CD4-positive, alpha-beta T cell treated with Interleukin-4 for 4 hours (primary cell): ENCODE measurements around the gene LATS2.

Experiments used
- DNase-seq: peaks from one replicate; pipeline ENCODE4 v3.0.0-alpha.2; 2020

Gene LATS2

DNA sequence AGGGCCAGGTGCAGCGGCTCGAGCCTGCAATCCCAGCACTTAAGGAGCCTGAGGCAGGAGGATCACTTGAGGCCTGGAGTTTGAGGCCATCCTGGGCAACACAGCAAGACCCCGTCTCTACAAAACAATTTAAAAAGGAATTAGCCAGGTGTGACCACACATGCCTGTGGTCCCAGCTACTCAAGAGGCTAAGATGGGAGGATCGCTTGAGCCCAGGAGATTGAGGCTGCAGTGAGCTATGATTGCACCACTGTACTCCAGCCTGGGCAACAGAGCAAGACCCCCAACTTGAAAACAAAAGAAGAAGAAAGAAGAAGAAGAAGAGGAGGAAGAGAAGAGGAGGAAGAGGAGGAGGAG, 47.7 kb downstream of the LATS2 start:
- no peak for DNase-seq

DNA sequence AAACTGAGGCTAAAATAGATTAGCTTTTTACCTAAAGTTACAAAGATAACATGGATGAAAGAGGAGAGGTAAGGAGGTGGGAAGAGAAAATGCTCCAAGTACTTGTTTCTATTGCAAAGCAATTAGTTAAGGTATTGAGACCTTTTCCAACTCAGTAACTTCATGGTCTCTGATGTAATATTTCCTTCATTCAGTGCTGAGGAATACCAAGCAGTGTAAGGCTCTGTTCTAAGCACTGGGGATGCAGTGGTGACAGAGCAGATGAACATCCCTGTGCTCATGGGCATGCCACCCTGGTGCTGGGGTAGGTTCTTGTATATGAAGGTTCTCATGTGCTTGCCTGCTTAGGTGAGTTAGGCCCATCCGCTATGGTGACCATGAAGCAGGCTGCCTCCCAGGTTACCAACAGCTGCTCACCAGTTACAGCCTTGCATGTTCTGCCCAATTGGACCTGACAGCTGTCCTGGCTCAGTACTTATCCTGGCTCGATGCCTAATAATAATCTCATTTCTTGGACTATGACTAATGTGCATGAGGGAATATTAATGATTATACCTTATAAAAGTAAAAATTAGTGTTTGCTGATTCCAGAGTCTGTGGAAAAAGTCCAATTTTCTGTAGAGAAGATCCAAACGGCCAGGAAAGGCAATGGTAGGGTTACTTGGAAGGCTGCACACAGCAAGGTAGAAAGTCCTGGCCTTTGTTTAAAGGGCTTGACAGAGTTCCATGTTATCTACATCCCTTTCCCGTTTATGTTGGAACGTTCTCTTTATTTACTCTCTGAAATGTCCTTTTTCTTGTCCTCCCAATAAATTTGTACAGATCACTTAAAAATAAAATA, 48.3 kb downstream of the LATS2 start:
- no peak for DNase-seq

GRCh38 chr13:21012211-21012610, 49.2 kb downstream of the LATS2 start:
- DNase-seq, result no peak

GRCh38 chr13:21011378-21011777, 50.0 kb downstream of the LATS2 start:
- DNase-seq, result no peak

GRCh38 chr13:21010621-21011020, 50.8 kb downstream of the LATS2 start:
- DNase-seq, result no peak

- no peak for DNase-seq
Observed at GRCh38 chr13:21009036-21009435, 52.4 kb downstream of the LATS2 start.

DNA sequence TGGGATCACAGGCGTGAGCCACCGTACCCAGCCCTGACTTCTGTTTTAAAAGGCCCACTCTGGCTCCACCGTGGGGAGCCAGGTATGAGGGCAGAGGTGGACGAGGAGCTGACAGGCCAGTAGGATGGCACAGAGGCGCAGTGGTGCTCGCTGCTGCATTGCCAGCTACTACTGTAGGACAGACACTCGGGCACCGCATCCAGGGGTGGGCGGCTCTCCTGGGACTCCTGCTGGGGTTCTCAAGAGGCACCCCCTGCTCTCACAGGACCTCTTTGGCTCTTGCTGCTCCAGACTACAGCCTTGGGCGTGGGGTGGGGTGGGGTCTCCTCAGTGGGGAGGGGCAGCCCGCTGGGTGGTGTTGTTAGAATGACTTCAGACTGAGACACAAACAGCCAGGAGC, 53.4 kb downstream of the LATS2 start:
- DNase-seq, result no peak

GRCh38 chr13:21006141-21007005, 55.0 kb downstream of the LATS2 start:
- DNase-seq, result no peak

- DNase-seq, result no peak
Observed at GRCh38 chr13:21005193-21005592, 56.2 kb downstream of the LATS2 start.

DNA sequence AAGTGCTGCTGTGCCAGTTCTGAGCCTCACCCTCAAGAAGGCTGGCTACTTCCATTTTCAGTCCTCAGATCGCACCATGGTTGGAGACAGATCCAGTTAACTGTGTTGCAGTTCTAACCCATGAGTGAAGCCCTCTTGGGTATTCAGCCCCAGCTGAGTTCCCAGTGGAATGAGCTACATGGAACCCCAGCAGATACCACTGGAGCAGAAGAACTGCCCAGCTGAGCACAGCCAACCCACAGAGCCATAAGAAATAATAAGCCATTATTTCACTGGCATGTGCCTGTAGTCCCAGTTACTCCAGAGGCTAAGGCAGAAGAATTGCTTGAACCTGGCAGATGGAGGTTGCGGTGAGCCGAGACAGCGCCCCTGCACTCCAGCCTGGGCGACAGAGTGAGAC, 59.9 kb downstream of the LATS2 start:
- no peak for DNase-seq

- no peak for DNase-seq
Observed at GRCh38 chr13:21000647-21001046, 60.7 kb downstream of the LATS2 start.

DNA sequence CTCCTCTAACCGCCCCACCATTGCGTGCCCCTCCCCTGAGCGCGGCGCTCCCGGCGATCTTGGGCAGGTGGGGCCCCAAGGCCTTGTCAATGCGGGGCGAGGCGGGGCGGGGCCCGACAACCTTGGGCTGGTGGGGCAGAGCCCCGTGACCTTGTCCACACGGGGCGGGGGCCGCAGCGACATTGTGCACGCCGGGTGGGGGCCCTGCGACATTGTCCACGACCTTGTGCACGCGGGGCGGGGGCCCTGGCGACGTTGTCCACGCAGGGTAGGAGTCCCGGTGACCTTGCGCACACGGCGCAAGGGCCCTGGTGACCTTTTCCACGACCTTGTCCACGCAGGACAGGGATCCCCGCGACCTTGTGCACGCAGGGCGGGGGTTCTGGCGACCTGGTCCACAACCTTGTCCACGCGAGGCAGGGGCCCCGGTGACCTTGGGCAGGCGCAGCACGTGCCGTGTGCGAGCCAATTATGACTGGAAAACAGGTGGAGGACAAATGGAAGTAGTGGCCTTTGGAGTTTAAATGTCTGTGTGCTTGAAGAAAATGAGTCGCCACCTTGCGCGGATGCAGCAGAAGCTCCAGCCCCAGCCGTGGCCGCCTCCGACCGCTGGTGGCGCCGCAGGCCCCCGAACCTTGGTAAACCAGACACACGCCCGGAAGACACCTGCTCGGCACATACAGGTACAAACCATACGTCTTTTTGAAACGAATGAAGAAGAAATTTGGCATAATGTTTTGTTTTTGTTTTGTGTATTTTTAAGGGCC, 62.6 kb downstream of the LATS2 start:
- no peak for DNase-seq

DNA sequence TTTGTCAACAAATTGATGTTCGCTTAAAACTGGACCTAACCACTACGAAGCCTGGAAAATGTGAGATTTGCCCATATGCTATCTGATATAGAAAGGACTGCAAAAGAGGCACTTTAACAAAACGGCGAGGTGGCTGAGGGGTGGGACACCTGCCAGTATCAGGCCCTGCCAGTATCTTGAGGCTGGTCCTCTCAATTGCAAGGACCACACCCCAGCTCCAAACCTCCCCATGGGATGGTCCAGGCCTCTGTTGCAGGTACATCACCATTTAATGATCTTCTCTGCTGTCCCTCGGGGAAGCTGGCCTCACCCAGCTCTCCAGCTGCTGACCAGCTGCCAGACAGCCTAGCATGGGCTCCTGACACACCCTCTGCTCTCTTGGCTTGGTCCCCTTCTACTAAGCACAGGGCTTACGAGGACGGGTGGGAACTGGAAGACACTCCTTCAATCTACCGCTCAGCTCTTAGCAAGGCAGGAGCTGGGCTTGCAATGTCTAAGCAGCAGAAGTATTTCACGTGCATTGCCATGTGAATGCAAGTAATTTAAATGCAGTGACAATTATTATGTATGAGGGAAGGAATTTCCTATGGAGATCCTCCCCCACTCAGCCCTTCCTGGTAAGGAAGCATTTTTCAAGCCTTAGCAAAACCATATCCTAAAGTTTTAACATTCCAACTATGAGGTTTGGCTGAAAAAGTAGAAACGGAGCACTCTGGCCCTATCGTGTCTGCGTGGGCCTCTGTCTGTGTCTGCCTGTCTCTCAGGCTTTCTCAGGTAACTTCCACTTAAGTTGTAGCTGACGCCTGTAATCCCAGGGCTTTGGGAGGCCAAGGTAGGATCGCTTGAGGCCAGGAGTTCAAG, 63.9 kb downstream of the LATS2 start:
- DNase-seq, result no peak

- no peak for DNase-seq
Observed at GRCh38 chr13:20995245-20995838, 66.0 kb downstream of the LATS2 start.

DNA sequence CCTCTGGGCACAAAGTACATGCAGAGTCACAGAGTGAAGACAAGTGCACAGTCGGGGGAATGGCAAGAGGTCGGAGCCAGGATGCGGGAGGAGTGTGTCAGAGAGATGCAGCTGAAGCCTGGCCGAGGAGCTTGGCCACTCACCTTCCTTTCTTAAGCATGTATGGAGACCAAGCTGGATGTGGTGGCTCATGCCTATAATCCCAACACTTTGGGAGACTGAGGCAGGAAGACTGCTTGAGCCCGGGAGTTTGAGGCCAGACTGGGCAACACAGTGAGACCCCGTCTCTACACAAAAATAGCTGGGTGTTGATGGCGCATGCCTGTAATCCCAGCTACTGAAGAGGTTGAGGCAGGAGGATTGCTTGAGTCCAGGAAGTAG, 67.0 kb downstream of the LATS2 start:
- no peak for DNase-seq

DNA sequence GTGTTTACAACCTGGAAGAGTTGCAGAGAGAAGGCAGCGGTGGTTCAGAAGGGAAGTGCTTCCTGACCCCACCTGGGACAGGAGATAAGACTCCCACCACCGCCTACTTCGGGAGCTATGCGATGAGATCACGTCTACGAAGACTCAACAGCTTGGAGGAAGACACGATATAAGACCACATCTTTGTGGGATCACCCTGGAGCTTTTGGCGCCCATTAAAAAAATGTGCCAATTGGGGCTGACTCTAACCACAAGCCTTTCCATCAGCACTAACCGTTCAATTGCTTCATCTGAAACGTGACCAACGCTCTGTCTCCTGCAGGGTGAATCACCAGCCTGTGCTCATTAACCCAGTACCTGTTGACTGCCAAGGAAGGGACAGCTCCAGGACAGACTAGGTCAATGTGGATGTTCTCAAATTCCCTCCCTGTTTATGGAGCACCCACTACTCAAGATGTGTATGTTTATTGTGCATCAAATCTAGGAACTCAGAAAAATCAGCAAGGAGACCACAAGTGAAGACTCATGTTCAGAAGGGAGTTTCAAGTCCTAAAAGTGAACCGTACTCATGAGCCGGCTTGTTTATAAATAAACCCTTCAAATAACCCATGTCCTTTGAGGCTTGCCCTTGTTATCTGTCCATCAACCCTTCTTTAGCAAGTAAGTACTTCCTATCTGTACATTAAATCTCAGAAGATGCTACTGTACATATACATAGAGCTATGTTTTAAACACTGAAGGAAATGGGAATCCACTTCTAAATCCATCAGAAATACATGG, 67.5 kb downstream of the LATS2 start:
- DNase-seq, result no peak

- no peak for DNase-seq
Observed at GRCh38 chr13:20993211-20993610, 68.2 kb downstream of the LATS2 start.

DNA sequence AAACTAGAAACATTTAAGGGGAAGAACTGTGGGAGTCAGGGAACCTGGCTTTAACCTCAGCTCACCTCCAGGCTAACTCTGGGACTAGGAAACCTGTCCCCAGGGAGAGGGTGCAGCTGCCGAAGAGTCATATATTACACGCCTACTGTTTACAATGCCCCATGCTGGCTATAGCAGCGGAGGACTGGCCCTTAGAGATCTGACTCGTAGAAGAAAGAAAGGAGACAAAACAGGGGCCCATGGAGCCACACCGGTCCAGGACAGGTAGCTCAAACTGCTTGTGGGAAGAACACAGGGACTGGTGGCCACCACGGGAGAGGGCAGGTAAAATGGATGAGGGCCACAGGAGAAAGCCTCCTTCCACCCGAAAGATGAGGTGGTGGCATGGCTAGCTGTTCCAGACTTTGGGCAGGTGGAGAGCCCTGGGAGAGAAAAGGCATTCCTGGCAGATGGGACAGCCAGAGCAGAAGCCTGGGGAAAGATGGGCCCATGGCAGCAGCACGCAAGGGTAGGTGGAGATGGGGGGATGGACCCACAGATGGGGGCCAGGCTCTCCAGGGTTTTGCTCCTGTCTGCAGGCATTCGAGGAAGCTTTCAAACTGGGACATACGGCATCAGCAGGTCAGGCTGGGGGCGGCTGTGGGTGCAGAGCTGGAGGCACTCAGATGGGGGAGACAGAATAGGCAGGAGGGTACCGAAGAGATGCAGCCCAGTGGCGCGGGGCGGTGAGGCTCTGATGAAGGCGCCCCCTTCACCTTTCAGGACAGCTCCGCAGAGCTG, 69.5 kb downstream of the LATS2 start:
- no peak for DNase-seq

- no peak for DNase-seq
Observed at GRCh38 chr13:20990910-20991525, 70.4 kb downstream of the LATS2 start.
